Measurements from ENCODE around the gene MATN4.

The MATN4 gene

DNA sequence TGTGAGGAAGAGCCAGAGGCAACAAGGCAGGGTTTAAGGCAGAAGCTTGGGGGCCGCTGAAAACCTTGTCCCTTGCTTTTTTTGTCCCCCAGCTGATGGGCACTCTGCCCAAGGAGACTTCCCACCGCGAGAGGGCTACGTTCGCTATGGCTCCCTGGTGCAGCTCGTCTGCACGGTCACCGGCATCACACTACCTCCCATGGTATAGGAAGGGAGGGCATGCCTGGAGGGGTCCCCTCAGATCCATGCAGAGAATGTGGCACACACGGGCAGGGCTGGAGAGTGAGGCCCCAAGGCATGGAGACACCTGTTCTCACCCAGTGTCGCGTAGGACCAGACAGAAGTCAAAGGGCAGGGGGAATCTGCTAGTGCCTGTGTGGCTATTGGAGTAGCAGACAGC, 5.8 kb upstream of the MATN4 start:
- Histone ChIP-seq H3K4me1 (peaks cover 10 to 75% (median 57%) of the 10 kb centered on the region in 10 experiments), H3K36me3 (no peaks in the 10 kb centered on the region), H3K9me3 (replicated peaks in 1 of 11) (no peaks in the 10 kb centered on the region), H3K4me3 (no peak overlapping the region), H3K4me2 (peak overlapping the region in 9 of 11 experiments; percentile 24 to 87 (median 68); a peak in 15 of 22 replicates), H3K27me3 (no peaks in the 10 kb centered on the region), H3K27ac (no peak overlapping the region), H3K9ac (no peak overlapping the region), H4K20me1 (no peaks in the 10 kb centered on the region)
- no peak for TF ChIP-seq Cebpa-rat (IDR thresholded peaks at IDR 0.05)

DNA sequence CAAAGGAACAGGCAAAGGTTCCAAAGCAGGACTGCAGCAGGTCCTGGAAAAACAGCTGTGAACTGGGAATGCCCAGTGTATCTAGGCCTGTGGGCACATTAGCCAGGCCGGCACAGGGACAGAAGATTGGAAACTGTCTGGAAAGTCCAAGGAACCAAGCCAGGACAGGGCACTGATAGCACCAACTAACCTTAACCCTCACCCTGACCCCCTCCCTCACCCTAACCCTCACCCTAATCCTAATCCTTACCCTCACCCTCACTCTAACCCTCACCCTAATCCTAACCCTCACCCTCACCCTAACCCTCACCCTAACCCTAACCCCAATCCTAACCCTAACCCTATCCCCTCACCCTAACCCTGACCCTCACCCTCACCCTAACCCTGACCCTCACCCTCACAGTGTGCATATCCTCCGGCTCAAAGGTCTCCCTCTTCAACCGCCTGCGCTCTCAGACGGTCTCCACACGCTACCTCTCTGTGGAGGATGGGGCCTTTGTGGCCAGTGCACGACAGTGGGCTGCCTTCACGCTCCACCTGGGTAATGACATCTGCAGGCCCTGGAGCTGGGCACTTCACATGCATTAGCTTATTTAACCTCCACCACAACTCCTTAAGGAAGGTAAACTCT, 5.1 kb upstream of the MATN4 start:
- Histone ChIP-seq H3K36me3 (no peaks in the 10 kb centered on the region), H3K4me2 (peak overlapping the region in 9 of 11 experiments; percentile 24 to 87 (median 68); a peak in 15 of 22 replicates), H3K4me1 (peaks cover 2 to 75% (median 56%) of the 10 kb centered on the region in 10 experiments; a peak in 19 of 20 replicates), H3K9me3 (replicated peaks in 1 of 11) (no peaks in the 10 kb centered on the region), H3K27me3 (no peaks in the 10 kb centered on the region; a peak in 1 of 22 replicates), H3K27ac (no peak overlapping the region), H4K20me1 (no peaks in the 10 kb centered on the region), H3K9ac (no peak overlapping the region; a peak in 1 of 22 replicates), H3K4me3 (no peak overlapping the region)
- TF ChIP-seq Cebpa-rat (IDR thresholded peaks at IDR 0.05), result no peak

DNA sequence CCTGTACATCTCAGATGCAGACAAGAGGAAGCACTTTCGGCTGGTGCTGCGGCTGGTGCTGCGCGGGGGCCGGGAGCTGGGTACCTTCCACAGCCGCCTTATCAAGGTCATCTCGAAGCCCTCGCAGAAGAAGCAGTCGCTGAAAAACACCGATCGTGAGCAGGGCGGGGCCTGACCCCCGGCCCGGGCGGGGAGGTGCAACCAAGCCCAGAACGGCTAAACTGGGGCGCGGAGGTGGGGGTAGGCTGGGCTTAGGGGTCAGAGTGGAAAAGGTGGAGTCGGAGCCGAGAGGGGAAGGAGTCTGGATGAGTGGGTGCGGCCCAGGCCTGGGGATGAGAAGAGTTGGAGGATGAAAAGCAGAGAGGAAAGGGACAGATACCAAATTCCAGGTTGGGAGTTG, 4.1 kb upstream of the MATN4 start:
- Histone ChIP-seq H3K4me2 (peak overlapping the region in 2 of 11 experiments; percentile 42 to 46; a peak in 3 of 22 replicates), H3K4me3 (no peak overlapping the region), H3K36me3 (no peaks in the 10 kb centered on the region), H3K27ac (no peak overlapping the region), H3K9me3 (replicated peaks in 1 of 11) (no peaks in the 10 kb centered on the region), H3K9ac (no peak overlapping the region), H4K20me1 (no peaks in the 10 kb centered on the region), H3K27me3 (peaks cover 0 to 7% (median 2%) of the 10 kb centered on the region in 11 experiments; a peak in 6 of 22 replicates), H3K4me1 (peaks cover 0 to 75% (median 55%) of the 10 kb centered on the region in 10 experiments; a peak in 14 of 20 replicates)
- TF ChIP-seq Cebpa-rat (IDR thresholded peaks at IDR 0.05), result no peak

DNA sequence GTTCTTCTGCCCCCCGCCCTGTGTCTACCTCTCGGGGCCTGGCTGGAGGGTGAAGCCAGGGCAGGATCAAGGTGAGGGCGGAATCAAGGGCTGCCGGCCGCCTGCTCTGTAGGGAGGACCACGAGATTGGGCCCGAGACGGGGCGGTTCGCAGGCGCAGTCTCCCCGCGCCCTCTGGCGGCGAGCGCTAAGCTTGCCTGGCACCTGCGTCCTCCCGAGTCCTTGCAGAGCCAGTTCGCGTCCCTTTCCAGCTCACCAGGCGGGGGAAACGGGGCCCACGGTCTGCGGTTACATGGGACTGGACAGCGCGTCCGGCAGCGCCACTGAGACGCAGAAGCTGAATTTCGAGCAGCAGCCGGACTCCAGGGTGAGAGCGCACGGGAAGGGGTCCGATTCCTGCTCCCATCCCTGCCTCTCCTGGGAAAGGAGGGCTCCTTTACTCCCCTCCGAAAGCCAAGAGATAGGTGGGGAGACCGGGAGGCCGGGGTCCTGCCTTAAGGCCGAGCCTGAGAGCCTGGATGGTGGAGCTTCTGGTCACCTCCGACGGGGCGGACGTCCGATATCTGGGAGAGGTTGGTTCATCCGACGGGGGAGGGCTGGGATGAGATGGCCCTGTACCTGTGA, 3.6 kb upstream of the MATN4 start:
- H3K9ac ChIP-seq, result no peak overlapping the region
- H3K36me3 ChIP-seq, result no peaks in the 10 kb centered on the region
- no peak overlapping the region for H3K4me3 ChIP-seq
- peaks cover 0 to 11% (median 7%) of the 10 kb centered on the region in 11 experiments; a peak in 7 of 22 replicates for H3K27me3 ChIP-seq
- no peaks in the 10 kb centered on the region for H3K9me3 ChIP-seq (replicated peaks in 1 of 11)
- no peak overlapping the region for H3K27ac ChIP-seq
- no peaks in the 10 kb centered on the region for H4K20me1 ChIP-seq
- H3K4me2 ChIP-seq, result peak overlapping the region; percentile 1 to 53 (median 42); a peak in 18 of 22 replicates
- TF ChIP-seq Cebpa-rat (IDR thresholded peaks at IDR 0.05), result no peak
- H3K4me1 ChIP-seq, result peaks cover 0 to 78% (median 55%) of the 10 kb centered on the region in 10 experiments; a peak in 14 of 20 replicates

DNA sequence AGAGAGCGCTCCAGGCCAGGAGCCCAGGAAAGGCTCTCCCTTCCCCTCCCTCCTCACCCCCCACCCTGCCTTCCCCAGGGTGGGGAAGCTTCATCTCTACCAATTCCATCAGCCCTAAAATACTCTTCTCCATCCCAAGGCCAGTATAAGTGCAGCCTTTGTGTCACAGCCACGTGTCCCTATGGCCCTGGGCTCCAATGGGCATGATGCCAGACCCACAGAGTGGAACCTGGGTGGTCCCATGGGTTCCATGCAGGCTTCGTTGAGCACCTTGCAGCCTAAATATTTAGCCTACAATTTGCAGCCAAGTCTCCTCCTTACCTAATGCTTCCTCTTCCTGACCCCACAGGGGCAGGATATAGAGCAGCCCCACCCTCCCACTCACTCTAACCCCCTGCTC, 976 bp upstream of the MATN4 start:
- Histone ChIP-seq H3K4me3 (no peak overlapping the region), H3K9ac (no peak overlapping the region), H4K20me1 (no peaks in the 10 kb centered on the region), H3K9me3 (replicated peaks in 1 of 11) (peaks cover 0 to 8% (median 3%) of the 10 kb centered on the region in 11 experiments; a peak in 7 of 22 replicates), H3K27me3 (peaks cover 0 to 18% (median 10%) of the 10 kb centered on the region in 11 experiments; a peak in 10 of 22 replicates), H3K4me1 (peaks cover 0 to 71% (median 51%) of the 10 kb centered on the region in 10 experiments; a peak in 14 of 20 replicates), H3K27ac (no peak overlapping the region), H3K36me3 (no peaks in the 10 kb centered on the region), H3K4me2 (peak overlapping the region in 8 of 11 experiments; percentile 17 to 66 (median 49); a peak in 13 of 22 replicates)
- TF ChIP-seq Cebpa-rat (IDR thresholded peaks at IDR 0.05), result no peak

DNA sequence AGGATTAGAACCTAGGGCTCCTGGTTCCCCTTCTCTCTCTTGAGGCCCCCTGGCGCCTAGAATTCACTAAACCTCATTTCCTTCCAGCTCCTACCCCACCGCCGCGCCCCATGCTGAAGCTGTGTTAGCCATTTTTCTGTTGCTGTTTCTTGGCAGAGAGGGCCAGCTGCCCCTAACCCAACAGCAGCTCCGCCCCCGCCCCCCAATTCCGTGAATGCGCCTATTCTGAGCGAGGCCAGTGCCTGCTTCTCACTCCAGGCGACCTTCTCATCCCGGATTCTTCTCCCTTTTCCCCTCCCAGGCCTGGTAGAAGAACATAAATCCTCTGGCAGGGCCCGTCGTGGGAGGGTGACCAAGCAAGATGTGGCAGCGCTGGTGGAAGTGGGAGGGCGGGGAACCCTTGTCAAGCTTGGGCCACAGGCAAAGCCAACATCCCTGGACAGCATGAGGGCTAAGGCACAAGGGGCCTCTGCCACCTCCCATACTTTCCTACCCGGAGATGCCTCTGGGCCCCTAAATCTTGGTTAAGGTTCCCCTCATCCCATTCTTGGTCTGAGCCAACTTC, 941 bp downstream of the MATN4 start:
- Histone ChIP-seq H3K9ac (no peak overlapping the region), H3K4me3 (no peak overlapping the region), H3K4me2 (peak overlapping the region in 6 of 11 experiments; percentile 1 to 66 (median 26); a peak in 6 of 22 replicates), H3K27ac (no peak overlapping the region), H4K20me1 (no peaks in the 10 kb centered on the region), H3K36me3 (no peaks in the 10 kb centered on the region), H3K27me3 (peaks cover 0 to 18% (median 10%) of the 10 kb centered on the region in 11 experiments; a peak in 10 of 22 replicates), H3K9me3 (replicated peaks in 1 of 11) (peaks cover 0 to 11% (median 4%) of the 10 kb centered on the region in 11 experiments; a peak in 7 of 22 replicates), H3K4me1 (peaks cover 0 to 53% (median 39%) of the 10 kb centered on the region in 10 experiments; a peak in 14 of 20 replicates)
- no peak for TF ChIP-seq Cebpa-rat (IDR thresholded peaks at IDR 0.05)

DNA sequence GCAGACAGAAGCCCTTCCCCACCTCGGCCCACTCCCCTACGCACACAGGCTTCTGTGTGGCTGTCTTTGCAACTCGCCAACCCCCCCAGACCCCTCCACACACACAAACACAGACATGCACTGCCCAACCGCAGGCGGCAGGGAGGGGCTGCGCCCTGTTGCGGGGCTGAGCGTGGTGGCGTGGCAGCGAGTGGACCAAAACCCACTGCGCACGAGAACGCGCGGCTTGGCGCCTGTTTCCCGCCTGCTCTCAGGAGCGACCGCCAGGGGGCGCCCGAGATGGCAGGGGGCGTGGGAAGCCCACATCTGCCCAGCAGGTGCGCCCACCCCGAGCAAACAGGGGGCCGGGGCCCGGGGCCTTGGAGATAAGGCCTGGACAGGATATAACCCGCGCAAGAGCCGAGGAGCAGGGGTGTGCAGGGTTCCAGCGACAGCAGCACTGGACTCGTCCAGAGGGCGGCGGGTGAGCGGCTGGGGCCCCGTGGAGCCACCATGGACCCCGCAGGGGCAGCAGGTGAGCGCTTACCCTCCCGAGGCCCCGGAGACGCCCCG, 1.6 kb downstream of the MATN4 start, which contains the start of gene RBPJL:
RBPJL (plus strand) TSS at position 410 of the 552 bp plus-strand sequence; CDS start at position 493, 83 bp downstream.
- Histone ChIP-seq H3K4me1 (peaks cover 0 to 46% (median 37%) of the 10 kb centered on the region in 10 experiments; a peak in 14 of 20 replicates), H3K9me3 (replicated peaks in 1 of 11) (peaks cover 0 to 11% (median 4%) of the 10 kb centered on the region in 11 experiments; a peak in 7 of 22 replicates), H3K27me3 (peaks cover 0 to 18% (median 10%) of the 10 kb centered on the region in 11 experiments; a peak in 10 of 22 replicates), H4K20me1 (no peaks in the 10 kb centered on the region), H3K4me3 (no peak within 1 kb of the TSS), H3K36me3 (no peaks in the 10 kb centered on the region), H3K9ac (no peak within 1 kb of the TSS), H3K4me2 (peak within 1 kb of the TSS in 6 of 11 experiments; percentile 1 to 66 (median 26); a peak in 7 of 22 replicates), H3K27ac (no peak within 1 kb of the TSS)
- no peak for TF ChIP-seq Cebpa-rat (IDR thresholded peaks at IDR 0.05)

DNA sequence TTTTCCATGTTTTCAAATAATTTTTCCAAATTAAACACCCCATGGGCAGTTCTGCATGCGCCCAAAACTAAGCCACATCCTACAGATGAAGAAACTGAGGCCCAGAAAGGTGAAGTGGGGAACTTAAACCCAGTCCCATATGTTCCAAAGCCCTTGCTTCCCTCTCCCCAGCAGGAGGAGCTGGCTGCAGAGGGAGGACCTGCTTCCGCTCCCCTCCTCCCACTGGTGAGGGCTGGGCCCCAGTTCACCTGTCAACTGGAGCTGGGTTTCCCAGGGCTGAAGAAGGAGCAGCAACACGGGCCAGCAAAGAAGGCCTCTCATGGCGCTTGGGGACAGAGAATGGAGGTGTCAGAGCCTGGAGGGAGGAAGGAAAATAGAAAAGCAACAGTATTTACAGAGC, 2.8 kb downstream of the MATN4 start:
- no peak overlapping the region for H3K9ac ChIP-seq
- TF ChIP-seq Cebpa-rat (IDR thresholded peaks at IDR 0.05), result no peak

More for the DNA sequence above, 2.8 kb downstream of the MATN4 start:
- Histone ChIP-seq H3K4me2 (no peak overlapping the region), H3K27me3 (peaks cover 0 to 18% (median 10%) of the 10 kb centered on the region in 11 experiments; a peak in 10 of 22 replicates), H4K20me1 (no peaks in the 10 kb centered on the region), H3K27ac (no peak overlapping the region), H3K4me3 (no peak overlapping the region), H3K36me3 (no peaks in the 10 kb centered on the region), H3K9me3 (replicated peaks in 1 of 11) (peaks cover 0 to 11% (median 4%) of the 10 kb centered on the region in 11 experiments; a peak in 7 of 22 replicates), H3K4me1 (peaks cover 0 to 34% (median 27%) of the 10 kb centered on the region in 10 experiments; a peak in 14 of 20 replicates)

Data from BLaER1 treated with 17β-estradiol and CSF1 and Interleukin-3, amounts not matched to agents 10 nM and 100 nM (cell line).